ENCODE results near the gene NBAS.
"Not testable (repeated sequence)": the region's sequence is repeated elsewhere in the genome, so short reads cannot be mapped to it uniquely, and the experiment has no call there.

The NBAS gene

DNA sequence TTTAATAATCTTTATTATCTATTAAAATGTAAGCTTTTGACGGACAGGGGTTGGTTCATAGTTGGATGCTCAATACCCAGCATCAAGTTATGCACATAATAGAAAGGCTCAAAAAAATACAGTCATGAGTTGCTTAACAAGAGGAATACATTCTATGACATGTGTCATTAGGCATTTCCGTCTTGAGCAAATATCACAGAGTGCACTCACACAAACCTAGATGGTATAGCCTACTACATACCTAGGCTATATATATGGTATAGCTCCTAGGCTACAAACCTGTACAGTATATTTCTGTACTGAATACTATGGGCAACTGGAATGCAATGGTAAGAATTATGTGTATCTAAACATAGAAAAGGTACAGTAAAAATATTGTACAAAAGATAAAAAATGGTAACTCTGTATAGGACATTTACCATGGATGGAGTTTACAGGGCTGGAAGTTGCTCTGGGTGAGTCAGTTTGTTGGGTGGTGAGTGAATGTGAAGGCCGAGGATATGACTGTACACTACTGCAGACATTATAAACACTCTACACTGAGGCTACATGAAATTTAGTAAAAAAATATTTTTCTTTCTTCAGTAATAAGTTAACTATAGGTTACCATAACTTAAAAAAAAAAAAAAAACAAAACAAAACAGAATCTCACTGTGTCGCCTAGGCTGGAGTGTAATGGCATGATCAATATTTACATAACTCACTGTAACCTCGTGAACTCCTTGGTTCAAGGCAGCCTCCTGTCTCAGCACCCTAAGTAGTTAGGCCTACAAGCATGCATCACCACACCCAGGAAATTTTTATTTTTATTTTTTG is 201.2 kb downstream of the NBAS start:
- DNase-seq (ENCODE audit: low spot score), result no peak

DNA sequence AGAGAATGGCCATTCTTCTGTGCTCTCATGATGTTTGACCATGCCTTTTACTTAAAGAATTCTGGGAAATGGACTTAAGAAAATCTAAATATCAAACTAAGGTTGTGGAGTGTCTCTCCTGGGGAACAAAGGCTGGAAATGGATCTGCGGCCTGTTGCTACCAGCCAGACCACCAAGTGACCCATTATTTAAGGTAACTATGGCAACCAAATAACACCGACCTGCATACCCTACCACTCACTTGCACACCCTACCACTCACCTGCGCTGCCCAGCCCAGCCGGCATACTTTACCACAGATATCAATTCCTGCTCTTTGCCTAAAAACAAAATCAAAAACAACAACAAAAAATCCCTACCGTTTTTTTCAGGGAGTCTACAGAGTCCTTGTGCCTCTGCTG is 203.2 kb downstream of the NBAS start:
- no peak for DNase-seq (ENCODE audit: low spot score)

DNA sequence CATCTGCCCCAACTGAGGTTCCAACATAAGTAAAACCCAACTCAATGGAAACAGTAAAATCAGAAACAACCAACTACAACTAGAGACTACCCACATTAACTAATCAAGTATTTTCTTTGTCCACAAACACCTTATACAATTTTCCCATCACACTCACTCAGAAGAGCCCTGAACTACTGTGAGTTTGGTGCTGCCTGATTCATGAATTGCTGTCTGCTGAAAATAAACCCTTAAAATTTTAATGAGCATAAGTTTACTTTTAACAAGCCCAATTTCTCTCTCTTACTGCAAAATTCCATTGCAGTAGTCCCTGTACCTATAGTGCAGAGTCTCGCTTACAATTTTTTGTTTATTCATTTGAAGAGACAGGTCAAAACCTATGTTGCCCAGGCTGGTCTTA is 203.9 kb downstream of the NBAS start:
- no peak for DNase-seq (ENCODE audit: low spot score)

DNA sequence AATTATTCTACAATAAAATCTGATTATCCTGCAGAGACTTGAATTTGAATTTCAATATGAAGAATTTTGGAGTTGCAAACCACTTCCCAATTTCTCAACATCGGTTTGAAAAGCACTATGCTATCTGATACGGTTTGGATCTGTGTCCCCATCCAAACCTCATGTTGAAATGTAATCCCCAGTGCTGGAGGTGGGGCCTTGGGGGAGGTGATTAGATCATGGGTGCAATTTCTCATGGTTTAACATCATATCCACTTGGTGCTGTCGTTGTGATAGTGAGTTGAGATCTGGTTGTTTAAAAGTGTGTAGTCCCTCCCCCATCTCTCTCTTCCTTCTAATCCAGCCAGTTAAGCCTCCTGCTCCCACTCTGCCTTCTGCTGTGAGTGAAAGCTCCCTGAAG is 205.7 kb downstream of the NBAS start:
- no peak for DNase-seq (ENCODE audit: low spot score)

DNA sequence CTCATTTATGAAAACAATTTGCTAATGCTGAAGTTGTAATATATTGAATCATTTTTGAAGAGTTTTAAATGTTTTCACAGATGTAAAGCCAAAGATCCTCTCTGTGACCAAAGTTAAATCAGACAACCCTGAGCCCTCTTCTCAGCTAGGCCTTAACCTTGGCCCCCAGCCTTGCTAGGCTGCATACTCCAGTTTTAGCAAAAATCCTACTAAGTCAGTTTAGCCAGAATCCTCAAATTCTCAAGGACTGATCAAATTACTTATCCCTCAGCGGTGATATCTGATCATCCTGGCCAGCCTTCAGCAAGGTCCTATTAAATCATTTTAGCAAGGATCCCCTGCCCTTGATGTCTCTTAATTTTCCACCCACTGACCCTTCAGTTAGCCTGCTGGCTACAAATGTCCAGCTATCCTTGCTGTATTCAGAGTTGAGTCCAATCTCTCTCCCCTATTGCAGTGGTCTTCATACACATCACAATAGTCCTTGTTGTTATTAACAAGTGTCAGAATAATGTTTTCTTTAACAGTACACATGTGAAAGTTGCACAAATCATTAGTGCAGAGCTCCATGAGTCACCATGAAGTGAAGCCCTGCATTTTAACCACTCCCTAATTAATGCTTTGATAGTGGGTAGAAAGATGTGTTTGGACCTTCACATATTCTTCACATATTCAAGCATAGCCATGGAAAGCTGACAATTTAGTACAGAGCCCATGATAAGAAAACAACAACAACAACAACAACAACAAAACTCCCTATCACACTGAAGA is 206.4 kb downstream of the NBAS start:
- DNase-seq (ENCODE audit: low spot score), result no peak

DNA sequence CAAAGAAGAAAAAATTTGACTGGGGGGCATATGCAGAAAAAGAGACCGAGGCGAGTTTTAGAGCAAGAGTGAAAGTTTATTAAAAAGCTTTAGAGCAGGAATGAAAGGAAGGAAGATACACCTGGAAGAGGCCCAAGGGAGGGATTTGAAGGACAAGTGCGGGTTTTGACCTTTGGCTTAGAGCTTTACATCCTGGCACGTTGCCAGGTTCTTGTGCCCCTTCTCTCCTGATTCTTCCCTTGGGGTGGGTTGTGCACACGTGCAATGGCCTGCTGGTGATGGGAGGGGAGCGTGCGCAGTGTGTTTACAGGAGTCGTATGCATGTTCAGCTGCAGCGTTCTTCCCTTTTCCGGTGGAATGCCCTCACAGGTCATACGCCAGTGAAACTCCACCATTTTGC is 208.8 kb downstream of the NBAS start:
- no peak for DNase-seq (ENCODE audit: low spot score)

DNA sequence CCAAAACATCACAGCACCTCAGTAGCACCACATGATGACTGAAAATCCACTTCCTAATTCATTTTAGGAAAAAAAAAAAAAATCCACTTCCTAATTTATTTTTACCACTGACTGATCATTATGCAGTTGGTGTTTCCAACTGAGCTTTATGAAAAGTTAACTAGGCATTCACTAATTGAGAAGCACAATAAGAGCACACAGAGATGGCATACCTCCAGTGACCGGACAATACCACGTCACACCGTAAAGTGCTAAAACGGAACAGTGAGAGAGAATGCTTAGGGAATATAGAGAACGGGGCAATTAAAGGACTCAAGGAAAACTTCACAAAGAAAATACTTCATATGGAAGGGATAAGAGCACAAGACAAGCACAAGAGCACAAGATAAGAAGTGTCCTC is 212.5 kb downstream of the NBAS start:
- DNase-seq (ENCODE audit: low spot score), result no peak

DNA sequence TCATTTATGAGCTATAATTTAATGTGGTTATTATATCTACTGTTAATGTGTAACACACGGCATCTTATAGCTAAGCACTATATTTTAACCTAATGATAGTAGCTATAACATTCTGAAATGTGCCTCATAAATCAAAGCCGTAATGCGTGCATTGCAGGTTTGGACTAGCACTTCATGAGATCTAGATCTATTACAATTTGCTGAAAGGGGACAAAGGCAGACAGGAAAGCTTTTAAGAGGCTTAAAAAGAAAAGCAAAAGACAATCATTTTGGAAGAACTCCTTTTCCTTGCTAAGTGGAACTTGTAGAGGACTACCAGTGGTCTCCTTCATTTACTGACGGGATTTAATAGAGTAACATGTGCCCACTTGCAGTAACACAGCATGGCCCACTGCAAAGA is 213.1 kb downstream of the NBAS start:
- no peak for DNase-seq (ENCODE audit: low spot score)

DNA sequence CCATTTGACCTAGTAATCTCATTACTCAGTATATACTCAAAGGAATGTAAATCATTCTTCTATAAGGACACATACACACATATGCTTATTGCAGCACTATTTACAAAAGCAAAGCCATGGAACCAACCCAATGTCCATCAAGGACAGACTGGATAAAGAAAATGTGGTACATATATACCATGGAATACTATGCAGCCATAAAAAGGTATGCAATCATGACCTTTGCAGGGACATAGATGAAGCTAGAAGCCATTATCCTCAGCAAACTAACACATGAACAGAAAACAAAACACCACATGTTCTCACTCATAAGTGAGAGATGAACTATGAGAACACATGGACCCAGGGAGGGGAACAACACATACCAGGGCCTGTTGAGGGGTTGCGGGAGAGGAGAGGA is 214.5 kb downstream of the NBAS start:
- DNase-seq (ENCODE audit: low spot score), result no peak

DNA sequence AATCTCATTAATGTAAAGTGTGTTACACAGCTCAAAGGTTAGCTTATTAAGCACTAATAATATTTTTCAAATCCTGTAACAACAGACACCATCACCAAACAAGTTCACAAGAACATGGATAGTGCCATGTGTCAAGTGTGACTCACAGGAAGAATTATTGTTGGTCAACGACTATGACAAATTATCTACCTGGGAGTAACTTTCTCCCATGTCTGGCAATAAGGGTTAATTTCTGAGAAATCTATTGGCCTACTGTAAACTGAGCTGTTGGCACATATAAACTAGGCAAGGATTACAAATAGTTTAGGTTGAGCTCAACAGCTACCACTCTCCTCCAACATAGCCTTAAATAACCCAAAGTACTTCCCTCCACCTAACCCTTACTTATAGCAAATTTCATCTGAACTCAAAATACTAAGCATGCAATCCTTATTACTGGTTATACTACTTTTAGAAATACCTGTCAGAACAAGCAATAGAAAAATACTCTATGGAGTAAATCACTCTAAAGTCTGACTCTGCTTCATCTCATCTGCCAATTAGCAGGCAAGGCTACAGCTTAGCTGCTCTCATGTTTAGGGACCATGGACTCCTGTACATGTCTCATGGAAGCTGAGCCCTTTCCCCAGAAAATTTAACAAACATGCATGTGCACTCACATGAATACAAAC is 223.0 kb downstream of the NBAS start:
- no peak for DNase-seq (ENCODE audit: low spot score)

DNA sequence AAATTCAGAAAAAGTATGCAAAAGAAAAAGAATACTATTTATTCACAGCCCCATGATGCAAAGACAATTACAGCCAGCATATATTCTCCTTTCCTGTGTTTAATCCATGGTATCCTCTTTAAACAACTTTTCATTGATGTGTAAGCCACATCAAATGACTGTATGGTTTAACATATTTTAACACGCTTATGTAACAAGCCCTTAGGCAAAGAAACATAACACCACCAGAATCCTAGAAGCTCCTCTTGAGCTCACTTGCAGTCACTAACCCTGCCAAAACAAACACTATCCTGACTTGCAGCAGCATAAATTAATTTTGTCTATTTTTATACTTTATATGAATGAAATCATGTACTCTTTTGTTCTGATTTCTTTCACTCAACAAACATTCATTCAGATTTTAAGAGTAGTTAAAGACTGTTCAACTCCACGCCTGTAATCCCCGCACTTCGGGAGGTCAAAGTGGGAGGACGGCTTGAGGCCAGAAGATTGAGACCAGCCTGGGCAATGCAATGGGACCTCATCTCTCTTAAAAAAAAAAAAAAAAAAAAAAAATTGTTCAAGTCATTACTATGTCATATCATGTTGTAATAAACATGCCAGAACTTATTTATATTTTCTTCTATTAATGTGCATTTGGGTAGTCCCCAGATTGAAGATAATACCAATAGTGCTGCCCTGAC is 226.3 kb downstream of the NBAS start:
- DNase-seq (ENCODE audit: low spot score), result no peak

DNA sequence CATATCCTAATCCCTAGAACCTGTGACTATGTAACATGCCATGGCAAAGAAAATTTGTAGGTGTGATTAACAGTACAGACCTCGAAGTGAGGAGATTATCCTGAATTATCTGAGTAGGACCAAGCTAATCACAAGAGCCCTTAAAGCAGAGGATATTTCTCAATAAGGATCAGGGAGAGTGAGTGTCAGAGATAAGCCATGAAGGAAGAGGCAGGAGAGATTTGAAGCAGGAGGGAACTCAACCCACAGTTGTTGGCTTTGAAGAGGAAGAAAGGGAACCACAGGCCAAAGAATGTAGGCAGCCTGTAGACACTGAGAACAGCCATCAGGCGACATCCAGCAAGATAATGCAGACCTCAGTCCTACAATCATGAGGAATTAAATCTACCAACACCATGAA is 229.3 kb downstream of the NBAS start:
- no peak for DNase-seq (ENCODE audit: low spot score)

DNA sequence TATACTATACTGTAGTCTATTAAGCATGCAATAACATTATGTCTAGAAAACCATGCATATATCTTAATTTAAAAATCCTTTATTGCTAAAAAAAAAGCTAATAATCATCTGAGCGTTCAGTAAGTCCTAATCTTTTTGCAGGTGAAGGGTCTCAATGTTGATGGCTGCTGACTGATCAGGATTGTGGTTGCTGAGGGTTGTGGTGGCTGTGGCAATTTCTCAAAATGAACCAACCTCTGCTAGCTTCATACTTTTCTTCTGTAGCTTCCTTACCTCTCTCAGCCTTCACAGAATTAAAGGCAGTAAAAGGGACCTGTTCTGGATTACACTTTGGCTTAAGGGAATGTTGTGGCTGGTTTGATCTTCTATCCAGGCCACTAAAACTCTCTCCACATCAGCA is 235.8 kb downstream of the NBAS start:
- no peak for DNase-seq (ENCODE audit: low spot score)

DNA sequence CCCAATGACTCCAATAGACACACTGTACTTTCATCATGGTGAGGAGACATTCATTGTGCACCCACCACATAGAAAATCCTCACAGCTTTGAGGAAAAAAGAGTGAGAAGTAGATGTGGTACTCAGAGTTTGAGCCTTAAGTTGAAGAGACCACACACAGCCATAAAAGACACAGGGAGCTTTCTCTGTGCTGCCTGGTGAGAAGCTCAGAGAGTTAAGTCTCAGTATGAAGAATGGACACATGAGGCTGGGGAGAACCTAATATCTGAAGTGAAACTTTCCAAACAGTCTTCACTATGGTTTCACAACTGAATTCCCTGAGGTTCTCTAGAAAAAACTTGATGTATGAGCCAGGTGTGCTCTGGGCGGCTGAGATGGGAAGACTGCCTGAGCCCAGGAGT is 237.9 kb downstream of the NBAS start:
- no peak for DNase-seq (ENCODE audit: low spot score)

DNA sequence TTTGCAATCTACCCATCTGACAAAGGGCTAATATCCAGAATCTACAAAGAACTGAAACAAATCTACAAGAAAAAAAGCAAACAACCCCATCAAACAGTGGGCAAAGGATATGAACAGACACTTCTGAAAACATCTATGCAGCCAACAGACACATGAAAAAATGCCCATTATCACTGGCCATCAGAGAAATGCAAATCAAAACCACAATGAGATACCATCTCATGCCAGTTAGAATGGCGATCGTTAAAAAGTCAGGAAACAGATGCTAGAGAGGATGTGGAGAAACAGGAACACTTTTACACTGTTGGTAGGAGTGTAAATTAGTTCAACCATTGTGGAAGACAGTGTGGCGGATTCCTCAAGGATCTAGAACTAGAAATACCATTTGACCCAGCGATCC is 239.7 kb downstream of the NBAS start:
- not testable (repeated sequence) for DNase-seq (ENCODE audit: low spot score)

DNA sequence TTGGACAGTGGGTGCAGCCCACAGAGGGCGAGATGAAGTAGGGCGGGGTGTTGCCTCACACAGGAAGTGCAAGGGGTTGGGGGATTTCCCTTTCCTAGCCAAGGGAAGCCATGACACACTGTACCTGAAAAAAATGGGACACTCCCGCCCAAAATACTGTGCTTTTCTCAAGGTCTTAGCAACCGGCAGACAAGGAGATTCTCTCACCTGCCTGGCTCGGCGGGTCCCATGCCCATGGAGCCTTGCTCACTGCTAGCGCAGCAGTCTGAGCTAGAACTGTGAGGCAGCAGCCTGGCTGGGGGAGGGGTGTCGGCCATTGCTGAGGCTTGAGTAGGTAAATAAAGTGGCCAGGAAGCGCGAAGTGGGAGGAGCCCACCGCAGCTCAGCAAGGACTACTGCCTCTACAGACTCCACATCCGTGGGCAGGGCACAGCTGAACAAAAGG is 244.7 kb downstream of the NBAS start:
- DNase-seq (ENCODE audit: low spot score), result no peak

DNA sequence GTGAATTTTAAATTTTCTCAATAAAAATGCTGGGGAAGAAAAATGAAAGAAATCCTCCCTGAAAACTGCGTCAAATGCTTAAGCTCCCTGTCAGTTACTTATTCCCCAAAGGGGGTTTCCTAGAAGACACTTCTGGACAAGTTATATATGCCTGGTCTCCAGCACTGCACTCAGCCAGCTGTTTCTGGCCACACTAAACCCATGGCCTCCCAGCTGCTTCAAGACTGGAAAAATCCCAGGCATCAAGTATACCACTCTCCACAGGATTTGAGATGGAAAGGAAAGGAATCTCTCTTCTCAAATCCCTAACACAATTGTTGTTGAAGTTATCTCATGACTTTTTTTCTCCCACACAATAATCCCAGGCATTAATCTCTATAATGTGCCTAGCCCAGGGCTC is 245.7 kb downstream of the NBAS start:
- no peak for DNase-seq (ENCODE audit: low spot score)

DNA sequence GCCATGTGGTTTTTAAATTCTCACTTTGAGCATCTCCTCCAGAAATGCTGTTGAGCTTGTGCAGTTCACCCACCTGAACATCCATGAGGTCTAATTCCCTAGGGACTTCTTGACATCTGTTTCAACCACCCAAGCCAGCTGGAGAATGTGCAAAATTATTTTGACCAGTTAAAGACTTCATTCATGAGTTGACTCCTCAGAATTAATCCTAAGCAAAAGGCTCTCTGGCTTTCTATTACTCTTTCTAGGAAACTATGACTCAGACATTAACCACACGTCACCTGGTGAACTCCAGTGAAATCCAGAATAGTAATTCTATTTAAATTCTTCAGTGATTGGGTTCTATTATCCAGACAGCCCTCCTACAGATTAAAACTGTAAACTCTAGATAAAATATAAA is 247.5 kb downstream of the NBAS start:
- DNase-seq (ENCODE audit: low spot score), result no peak

DNA sequence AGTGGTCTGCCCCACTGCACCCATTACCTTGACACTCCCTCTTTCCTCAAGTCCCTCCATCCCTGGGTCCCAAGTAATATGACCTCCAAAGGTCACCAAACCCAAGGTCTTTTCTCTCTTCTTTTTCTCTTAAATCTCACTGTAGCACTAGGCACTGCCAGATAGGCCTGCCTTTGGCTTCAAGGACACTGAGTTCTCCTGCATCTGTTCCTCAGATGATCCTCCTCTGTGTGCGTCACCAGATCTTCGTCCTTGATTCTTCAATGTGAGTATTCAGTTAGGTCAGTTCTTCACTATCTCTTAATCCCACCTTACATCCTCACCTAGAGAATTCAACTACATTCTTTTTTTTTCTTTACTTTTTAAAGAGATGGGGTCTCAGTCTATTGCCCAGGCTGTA is 249.2 kb downstream of the NBAS start:
- no peak for DNase-seq (ENCODE audit: low spot score)

DNA sequence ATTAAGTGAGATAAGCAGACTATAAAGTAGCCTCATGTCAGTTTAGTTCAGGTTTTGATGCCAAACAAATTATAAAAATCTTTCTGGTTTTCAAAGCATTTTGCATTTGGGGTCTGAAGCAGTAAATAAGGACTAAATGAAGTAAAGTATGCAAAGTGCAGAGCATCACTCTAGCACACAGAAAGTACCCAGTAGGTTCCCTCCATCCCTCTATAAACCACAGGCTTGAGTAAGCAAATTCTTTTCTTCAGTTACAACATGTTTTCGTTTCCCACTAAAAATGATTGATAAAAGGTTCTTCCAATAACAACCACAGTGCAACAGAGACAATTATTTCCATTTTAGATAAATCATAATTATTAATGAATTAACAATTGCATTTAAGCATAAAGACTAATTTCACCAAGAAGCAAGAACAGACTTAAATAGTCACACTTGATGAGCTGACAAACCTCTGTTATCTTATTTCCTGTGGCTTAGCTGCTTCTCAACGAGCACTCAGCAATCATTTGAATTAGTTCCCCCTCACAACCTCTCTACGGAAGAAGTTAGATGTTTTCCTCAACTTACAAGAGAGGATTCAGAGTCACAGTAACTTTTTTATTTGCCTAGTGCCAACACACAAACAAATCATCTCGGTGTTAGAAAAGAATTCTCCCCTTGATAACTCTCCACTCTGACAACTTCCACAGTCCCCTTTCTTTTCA is 249.8 kb downstream of the NBAS start:
- DNase-seq (ENCODE audit: low spot score), result no peak

DNA sequence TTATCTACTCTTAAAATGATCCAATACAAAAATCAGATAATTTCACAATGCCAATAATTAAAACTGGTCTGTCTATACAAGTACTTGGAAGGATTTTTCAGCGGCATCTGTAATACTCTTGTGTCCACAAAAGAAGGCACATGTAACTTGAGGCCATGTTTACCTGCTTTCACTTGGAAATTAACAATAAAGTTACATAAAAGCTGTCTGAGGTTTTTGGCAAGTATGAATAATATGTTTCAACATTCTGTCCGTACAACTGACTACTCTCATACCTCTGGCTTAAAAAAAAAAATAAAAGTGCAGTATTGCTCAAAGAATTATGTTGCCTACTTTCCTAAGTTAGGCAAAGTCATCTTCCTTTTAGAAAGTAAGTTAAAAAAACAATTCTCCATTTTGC is 253.6 kb downstream of the NBAS start:
- DNase-seq (ENCODE audit: low spot score), result no peak

DNA sequence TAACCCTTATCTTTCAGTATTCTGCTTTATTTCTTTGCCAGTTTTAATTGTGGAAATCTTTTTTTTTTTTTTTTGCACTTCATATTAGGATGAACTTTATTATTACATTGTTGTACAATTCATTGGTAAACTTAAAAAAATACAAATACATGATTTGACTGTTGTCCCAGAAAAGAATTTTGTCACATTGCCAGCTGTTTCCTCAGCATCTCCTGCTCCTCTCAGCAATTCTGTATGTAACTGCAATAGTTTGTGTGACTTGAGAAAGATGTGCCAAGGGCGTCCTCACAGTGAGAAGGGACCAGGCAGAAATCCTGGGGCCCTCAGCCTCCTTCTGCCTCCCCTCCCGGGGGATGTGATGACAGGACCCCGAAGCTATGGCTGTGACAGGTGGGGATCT is 254.4 kb downstream of the NBAS start:
- no peak for DNase-seq (ENCODE audit: low spot score)
